Activated T-helper 1 cell treated with anti-CD3 and anti-CD28 coated beads, Interleukin-2, amount 50 U/mL, for 16 hours (primary cell): ENCODE results near the gene RALGDS.
A peak's percentile ranks its signal among the peaks of the same experiment; 100 is the strongest.

Source experiments
- DNase-seq, 2 donors: peaks; one replicate each; pipeline ENCODE4 v3.0.0-alpha.2; 2020; ENCODE audit warnings: low read depth in 1 of 2, low spot score in 1 of 2

Gene RALGDS

GRCh38 chr9:133151601-133152525 is 30.8 kb upstream of the RALGDS start:
- no peak for DNase-seq

GRCh38 chr9:133151041-133151440 is 30.0 kb upstream of the RALGDS start:
- DNase-seq: no peak

DNA sequence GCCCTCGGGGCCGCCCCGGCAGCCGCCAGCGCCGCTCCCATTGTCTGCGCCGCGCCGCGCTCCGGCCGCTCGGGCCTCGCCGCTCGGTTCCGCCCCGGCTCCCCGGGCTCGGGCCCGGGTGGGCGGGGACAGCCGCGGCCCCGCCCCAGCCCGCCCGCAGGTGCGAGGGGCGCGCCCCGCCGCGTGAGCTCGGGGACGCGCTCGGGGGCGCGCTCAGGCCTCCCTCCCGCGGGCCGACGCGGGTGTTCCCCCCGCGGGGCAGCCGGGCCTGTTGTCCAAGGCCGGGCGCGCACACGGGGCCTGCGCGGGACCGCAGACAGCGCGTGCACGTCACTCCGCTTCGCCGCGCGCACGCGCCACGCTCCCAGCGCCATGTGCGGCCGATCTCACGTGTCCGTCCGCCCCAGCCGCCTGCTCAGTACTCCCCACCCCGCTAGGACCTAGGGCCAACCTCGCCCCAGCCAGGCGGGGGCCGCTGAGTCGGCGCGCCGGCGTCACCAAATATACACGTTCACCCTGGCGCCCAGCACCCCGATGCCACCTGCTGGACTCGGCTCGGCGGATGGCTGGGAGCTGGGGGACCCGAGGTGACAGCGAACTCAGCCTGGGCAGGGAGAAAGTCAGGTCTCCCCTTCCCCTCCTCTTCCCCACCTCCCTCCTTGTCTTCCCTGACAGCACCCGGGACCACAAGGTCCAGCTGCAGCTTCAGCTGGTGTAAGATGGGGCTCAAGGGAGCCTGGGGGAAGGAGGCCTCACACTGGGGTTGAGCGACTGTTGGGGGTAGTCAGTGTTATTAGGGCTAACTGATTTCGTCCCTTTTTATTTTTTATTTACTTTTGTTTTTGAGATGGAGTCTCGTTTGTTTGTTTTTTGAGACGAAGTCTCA is 28.3 kb upstream of the RALGDS start:
- DNase-seq: peak; percentile 55 to 75

DNA sequence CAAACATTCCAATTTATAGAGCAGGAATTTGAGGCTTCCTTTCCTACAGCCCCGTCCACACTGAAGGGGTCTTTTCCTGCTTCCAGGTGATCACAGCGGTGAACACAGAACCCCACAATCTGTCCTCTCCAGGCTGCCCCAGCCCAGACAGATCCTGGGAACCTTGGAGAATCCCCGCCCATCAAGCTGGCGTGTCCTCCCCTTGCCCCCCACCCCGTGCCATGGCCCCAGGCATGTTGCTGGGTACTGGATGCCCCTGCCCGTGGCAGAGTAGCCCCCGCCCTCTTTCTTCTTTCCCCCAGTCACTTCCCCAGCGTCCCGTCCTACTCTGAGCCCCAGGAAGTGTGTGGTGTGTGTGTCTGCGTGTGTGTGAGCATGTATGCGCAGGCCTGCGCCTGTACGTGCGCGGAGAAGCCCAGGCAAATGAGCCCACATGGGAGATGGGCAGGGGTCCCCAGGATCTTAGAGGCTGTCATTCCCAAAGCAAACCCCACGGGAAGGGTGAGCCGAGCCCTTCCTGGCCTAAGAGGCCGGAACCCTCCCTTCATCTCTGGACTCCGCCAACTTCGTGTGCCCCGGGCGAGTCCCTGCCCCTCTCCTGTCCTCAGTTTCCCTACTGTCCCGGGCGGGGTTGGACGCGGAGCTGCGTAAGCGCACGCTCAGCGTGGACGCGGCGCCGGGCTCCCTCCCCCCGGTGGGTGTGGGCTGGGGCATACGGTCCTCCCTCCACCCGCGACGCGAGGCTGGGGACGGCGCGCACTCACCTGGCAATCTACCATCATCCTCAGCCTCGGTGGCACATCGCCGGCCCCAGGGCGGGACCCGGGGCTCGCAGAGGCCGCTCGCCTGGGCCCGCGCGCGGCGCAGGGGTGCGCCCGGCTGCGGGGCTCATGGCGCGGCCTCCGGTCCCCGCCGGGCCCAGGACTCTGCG is 27.4 kb upstream of the RALGDS start:
- peak in 1 of 2 donors; percentile 33 for DNase-seq

DNA sequence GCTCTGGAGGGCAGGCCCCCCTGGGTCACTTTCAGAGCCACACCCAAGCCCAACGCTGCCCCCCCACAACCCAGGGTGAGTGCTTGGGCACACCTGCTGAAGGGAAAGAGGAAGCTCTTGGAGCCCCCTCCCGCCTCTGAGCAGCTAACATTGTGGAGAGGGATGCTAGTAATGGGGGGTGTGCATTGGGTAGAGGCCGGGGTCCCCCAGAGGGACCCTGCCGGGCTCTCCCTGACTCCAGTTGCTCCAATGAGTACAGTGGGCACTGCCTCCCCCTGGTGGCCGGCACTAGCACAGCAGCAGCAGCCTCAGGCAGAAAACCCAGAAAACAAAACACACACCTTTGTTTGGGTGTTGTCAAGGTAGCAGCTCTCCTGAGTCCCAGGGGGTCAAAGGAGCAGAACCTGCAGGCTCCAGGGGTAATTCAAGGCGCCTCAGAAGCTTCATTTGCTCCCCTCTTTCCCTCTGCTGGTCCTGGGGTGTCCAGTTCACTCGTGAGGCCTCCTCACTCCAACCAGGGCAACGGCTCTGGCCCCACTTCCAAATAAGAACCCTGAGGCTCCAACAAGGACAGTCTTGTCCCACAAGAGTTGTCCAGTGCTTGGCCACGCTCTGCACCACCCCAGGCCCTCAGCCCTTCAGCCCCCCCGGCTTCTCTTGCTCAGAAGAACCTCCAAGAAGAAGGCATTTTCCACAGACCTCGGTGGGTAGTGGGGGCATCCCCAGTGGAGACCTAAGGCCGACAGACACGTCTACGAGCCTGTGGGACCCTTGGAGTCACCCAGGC is 26.6 kb upstream of the RALGDS start:
- DNase-seq: peak; percentile 68 to 74

DNA sequence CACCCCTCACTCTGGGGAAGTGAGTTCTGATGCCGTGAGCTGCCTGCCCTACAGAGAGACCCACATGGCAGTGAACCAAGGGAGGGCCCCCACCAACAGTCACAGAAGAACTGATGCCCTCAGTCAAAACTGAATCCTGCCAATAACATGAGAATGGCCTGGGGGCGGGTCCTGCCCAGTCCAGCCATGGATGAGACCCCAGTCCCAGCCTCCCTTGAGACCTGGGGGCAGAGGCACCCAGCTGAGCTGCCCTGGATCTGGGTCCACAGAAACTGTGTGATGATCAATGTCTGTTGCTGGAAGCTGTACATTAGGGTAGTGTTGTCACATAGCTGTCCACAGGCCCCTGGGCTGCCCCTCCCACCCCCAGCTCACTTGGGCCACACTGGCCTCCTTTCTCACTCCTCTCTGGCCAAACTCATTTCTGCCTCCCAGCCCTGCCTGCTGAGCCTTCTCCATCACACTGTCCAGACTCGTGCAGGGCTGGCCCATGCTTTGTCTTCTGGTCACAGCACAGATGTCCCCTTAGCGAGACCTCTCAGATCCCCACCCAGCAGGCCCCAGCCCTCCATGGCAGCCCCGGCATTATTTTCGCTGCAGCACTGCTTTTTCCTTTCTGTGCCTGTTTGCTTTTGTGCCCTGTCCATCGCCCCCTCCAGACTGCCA is 25.8 kb upstream of the RALGDS start:
- no peak for DNase-seq

DNA sequence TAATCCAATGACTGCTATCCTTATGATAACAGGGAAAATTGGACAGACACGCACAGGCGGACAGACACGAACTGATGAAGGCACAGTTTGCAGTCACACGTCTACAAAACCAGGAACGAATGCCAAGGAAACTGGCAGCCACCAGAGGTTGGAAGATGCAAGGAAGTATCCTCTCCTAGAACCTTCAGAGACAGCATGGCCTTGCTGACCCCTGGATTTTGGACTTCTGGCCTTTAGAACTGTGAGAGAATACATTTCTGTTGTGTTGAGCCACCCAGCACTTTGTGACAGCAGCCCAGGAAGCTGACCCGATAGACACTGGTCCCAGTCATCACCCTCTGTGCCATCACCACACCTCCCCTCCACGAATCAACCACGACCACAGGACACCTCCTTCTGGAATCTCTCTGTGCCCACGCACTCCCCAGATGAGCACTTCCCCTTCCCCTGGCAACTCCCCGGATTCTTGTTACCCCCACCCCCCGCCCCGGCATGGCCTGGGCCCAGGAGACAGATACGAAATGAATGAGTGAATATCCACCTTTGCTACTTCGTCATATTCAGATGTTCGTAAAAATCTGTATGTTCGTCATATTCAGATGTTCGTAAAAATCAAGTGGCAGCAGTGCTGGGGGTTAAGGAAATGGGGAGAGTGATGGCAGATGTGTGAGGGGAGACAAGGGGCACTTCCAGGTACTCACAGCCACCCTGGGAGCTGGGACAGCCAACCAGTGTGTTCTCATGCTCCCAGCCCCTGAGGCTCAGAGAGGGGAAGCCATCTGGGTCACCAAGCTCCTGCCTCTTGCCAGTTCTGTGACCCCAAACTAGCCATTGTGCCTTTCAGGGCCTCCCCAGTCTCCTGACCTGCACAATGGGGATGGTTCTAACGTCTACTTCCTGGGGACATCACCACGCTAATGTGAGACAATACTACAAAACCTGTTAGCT is 24.1 kb upstream of the RALGDS start:
- DNase-seq: no peak

DNA sequence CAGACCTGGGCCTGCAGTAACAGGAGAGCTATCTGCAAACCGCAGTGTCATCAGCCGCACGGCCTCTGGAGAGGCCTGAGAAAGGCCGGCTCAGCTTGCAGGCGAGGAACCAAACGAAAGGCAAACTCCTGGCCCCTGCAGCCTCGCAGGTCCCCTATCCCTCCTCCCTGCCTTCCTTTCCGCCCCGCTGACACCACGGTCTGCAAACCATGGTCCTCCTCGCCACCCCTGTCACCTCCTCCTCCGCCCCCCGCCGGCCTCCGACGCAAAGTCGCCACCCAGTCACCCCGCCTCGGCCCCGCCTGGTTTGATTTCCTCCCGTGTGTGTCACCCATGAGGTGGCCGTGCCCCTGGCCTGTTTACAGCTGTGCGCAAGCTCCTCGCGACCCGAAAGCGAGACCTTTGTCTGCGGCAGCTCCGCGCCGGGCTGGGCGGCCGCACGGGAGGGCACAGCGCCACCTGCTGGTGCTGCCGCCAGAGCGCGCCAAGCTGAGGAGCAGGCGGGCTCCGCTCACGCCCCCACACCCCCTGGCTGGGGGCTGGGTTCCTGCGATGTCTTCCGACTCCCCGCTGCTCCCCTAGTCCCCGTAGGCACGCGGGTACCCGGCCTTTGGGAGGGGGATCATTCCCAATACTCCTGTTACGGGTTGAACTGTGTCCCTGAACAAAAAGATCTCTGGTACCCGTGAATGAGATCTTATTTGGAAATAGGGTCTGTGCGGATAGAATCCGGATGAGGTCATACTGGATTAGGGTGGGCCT is 23.3 kb upstream of the RALGDS start:
- peak; percentile 79 to 90 for DNase-seq

DNA sequence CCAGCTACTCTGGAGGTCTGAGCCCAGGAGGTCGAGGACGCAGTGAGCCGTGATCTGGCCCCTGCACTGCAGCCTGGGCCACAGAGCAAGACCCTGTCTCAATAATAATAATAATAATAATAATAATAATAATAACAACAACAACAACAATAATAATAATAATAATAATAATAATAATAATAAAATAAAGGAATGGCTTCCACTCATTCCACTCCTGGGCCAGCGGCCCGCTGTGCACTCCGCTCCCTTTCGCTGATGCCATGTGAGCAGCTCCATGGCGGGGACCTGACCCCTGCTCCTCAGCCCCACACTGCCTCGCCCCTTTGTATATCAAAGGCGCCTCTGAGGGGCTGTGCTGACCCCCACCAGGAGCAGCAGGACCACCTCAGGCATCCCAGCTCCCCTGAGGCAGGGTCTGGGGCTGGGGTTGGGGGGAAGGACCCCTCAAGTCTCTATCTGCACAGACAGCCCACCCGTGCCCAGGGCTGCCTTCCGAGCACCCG is 22.6 kb upstream of the RALGDS start:
- no peak for DNase-seq

GRCh38 chr9:133142684-133143622 is 21.9 kb upstream of the RALGDS start:
- DNase-seq: no peak

GRCh38 chr9:133141833-133142595 is 21.0 kb upstream of the RALGDS start:
- peak; percentile 56 to 72 for DNase-seq

DNA sequence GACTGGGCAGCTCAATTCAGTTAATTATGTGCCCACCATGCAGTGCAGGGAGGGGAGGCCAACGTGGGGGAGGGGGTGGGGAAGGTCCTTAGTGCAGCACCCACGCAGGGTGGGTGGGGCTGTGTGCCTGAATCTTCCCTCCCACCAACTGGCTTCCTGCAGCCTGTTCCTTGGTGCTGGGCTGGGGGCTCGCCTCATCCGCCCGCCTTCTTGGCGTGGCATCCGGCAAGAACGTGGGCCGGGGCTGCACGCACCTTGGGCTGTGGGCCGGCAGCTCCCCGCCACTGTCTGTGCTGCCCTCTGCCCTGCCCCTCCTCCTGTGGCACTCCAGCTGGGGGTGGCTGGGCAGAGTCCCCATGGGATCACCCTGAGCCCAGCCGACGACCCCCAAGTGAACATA is 19.6 kb upstream of the RALGDS start:
- DNase-seq: no peak

GRCh38 chr9:133140174-133140505 is 19.1 kb upstream of the RALGDS start:
- no peak for DNase-seq

GRCh38 chr9:133139246-133140173 is 18.5 kb upstream of the RALGDS start:
- DNase-seq: no peak
